Stimulated activated CD4-positive, alpha-beta T cell treated with anti-CD3 and anti-CD28 coated beads, Interleukin-1b, Interleukin-23, amount 100 ng/mL, for 4 hours (primary cell): ENCODE results near the gene ELOVL7.
"Not testable (repeated sequence)": the region's sequence is repeated elsewhere in the genome, so short reads cannot be mapped to it uniquely, and the experiment has no call there.

ENCODE experiments used
- DNase-seq, 2 donors: peaks; one replicate each; pipeline ENCODE4 v3.0.0-alpha.2; 2020; ENCODE audit warnings: low read depth in 2 of 2

The ELOVL7 gene

GRCh38 chr5:60843936-60844905, at the start of gene ELOVL7:
TSS of gene ELOVL7 (minus strand) at chr5:60844269. CDS start at chr5:60787397, 56,872 bp downstream.
- DNase-seq, result peak in 1 of 2 donors; percentile 32

- DNase-seq, result no peak
Observed at GRCh38 chr5:60893521-60893920, 49.5 kb upstream of the ELOVL7 start.

DNA sequence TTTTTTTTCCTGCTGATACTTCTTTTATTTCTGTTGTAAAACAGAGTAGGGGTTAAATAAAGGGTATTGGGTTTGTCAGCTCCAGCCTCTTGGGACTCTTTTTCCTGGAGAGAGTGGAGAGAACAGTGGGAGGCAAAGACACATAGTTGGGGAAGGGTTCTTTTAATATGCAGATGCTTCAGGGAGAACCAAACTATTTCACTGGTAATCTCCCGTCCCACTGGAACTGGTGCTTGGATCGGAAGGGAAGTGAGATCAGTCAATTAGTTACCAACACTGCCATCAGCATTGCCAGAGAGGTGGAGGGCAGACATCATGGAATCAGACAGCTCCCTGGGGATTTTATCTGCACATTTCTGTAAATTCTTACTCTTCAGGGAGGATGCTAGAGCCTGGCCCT, 47.6 kb upstream of the ELOVL7 start:
- DNase-seq, result no peak

DNA sequence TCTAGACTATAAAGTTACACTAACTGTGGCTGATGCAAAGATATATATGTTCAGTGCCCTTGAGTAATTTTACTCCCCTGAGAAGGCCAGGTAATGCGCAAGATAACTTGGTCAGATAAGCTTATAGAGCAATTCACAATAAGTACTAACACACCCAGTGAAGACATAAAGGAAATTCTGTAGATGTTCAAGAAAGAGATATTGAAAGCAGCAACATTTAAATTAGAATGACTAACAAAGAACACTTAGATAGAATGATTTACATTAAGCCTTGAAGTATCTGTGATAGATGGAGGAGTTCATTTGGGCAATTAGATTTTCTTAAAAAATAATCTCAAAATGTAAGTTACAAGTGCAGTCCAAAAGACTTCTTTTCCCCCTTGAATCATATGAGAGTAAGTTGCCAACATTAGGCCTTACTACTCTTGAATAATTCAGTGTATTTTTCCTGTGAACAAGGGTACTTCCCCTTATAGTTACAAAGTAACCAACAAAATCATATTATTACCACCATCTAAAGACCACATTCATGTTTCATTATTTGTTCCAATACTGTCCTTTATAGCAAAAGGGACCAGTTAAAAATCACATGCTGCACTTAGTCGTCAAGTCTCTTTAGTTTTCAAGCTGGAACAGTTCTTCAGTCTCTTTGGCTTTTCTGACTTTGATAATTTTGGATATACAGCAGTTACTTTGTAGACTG, 44.4 kb upstream of the ELOVL7 start:
- no peak for DNase-seq

DNA sequence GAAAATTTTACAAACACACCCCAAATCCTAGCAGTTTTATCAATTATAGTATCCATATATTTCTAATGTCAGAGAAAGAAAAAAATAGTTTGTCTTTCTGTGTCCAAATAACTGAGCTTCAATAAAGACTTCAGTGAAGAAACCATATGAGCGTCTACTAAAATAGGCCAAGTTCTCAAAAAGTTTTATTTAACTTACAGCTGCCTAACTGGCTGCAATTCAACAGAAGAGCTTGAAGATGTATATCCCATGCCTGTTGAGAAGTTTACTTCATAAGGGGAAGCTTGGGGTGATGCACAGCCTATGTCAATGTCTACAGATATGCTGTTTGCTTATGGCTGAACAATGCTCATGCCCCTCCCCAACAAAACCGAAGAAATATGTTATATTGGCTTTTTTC, 43.7 kb upstream of the ELOVL7 start:
- DNase-seq, result no peak

GRCh38 chr5:60887096-60887495, 43.0 kb upstream of the ELOVL7 start:
- no peak for DNase-seq

DNA sequence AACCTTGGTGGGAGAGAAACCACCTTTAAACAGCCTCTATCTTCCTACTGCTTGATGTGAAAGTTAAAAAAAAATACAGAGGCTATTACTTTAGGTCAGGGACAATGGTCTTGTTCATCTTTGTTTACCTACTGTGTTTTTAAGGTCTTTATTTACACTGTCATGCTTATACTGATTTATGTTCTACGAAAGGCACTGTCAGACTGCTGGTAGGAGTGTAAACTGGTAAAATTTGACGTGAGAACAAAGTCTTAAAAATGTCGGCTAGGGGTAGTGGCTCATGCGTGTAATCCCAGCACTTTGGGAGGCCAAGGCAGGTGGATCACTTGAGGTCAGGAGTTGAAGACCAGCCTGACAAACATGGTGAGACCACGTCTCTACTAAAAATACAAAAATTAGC, 42.1 kb upstream of the ELOVL7 start:
- no peak for DNase-seq

DNA sequence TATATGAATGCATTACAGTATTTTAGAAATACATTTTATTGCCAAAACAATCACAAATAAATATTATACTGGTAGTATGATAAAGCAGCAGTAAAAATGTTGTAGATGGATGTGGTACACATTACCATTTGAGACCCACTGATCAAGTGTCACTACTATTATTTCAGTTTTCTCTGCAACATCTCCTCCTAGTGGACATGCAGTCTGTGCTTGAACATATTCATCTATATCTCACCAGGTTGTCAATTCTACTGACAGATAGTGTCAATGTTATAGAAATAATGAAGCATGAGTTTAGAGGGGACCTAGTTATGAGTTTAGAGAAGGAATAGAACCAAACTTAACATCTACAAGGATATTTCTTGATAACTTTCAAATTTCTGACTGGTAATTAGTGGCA, 39.2 kb upstream of the ELOVL7 start:
- no peak for DNase-seq

- no peak for DNase-seq
Observed at GRCh38 chr5:60872892-60873291, 28.8 kb upstream of the ELOVL7 start.

GRCh38 chr5:60870857-60871256, 26.8 kb upstream of the ELOVL7 start:
- no peak for DNase-seq

DNA sequence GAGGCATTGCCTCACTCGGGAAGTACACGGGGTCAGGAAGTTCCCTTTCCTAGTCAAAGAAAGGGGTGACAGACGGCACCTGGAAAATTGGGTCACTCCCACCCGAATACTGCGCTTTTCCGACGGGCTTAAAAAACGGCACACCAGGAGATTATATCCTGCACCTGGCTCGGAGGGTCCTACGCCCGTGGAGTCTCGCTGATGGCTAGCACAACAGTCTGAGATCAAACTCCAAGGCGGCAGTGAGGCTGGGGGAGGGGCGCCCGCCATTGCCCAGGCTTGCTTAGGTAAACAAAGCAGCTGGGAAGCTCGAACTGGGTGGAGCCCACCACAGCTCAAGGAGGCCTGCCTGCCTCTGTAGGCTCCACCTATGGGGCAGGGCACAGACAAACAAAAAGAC, 16.5 kb upstream of the ELOVL7 start:
- DNase-seq, result not testable (repeated sequence)

GRCh38 chr5:60856066-60856465, 12.0 kb upstream of the ELOVL7 start:
- no peak for DNase-seq

- DNase-seq, result no peak
Observed at GRCh38 chr5:60852940-60853339, 8.9 kb upstream of the ELOVL7 start.

- DNase-seq, result no peak
Observed at GRCh38 chr5:60852317-60852716, 8.2 kb upstream of the ELOVL7 start.

DNA sequence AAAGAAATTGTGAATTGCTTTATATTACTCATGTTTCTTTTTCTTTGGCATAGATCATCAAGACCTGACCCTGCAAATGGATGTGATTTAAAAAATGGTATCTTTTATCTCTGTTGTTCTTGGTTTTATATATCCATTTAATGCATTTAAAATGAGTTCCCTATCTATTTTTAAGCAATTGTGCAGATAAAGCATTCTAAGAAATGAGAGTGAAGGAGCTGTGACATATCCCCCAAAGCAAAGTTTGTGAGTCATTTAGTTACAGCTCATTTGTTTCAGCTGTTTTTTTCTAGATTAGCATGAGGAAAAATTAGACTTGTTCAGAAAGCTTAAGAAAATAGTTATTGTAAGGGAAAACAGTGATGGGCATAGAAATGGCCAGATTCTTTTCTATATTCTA, 7.6 kb upstream of the ELOVL7 start:
- DNase-seq, result no peak

DNA sequence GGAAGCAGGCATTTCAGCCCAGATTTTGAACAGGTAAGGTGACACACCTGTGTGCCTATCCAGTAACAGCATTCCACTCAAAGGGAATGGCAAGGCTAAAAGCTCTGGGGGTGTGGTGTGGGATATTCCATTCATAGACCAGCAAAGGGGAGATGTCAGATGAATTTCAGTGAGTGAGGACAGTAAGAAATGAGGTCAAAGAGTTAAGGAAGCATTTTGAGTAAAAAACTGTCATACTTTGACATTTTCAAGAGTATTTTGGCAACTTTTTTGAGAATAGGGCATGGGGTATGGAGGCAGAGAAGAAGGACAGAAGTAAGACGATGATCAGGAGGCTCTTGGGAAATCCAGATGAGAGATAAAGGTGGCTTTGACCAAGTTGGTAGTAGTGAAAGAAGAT, 2.2 kb upstream of the ELOVL7 start:
- no peak for DNase-seq

DNA sequence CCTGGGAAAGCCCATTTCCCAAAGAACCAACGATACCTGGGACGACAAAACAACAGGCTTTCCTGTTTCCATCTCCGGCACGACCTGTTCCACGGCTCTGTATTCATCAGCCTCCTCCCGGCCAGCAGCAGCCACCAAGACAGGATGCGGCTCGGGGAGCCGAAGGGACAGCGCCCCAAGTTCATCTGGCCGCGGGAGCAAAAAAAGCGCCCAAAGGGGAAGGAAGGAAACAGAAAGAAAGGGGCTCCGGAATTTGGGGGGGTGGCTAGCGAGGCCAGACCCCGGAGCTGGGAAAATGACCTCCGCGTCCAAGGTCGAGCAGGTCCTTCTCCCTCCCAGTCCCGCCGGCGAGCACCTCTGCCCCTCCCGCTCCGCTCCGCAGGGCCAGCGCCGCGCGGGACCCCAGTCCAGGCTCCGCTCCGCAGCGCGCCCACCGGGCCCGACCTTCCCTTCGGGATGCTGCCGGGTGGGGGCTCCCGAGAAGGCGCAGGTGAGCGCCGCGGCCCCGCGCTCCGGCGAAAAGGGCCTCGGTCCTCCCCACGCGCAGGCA, 608 bp downstream of the ELOVL7 start:
- no peak for DNase-seq

GRCh38 chr5:60842871-60843385, 1.1 kb downstream of the ELOVL7 start:
- DNase-seq, result no peak

DNA sequence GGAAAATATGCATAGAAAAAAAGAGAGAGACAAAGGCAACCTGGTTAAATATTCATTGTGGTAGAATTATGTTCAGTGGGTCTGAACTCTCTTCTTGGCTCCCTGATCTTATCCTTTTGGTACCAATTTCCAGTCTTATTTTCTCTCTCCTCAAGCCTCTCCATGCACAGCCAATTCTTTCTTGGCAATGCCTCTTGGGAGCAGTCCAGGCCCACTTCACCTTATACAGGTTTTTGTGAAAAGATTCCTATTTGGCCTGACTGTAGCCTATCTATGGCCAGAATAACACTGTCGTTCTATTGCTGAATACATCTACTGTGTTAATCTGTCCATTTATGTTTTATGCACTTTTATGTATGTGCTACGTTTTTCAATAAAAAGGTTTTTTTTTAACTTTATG, 2.7 kb downstream of the ELOVL7 start:
- DNase-seq, result no peak

GRCh38 chr5:60836131-60836530, 7.9 kb downstream of the ELOVL7 start:
- DNase-seq, result no peak

- DNase-seq, result no peak
Observed at GRCh38 chr5:60835554-60835953, 8.5 kb downstream of the ELOVL7 start.

GRCh38 chr5:60833520-60833919, 10.5 kb downstream of the ELOVL7 start:
- no peak for DNase-seq
